ENCODE measurements around the gene AIG1. TPM values are rescaled to one million over a fixed set of nuclear protein-coding genes. Genes with fewer than 3 reads are reported as not detected.
"Not testable (repeated sequence)": the region's sequence is repeated elsewhere in the genome, so short reads cannot be mapped to it uniquely, and the experiment has no call there.

AIG1 gene
- total RNA-seq, 1 donor from 2014 or later, result 35.2 TPM

GRCh38 chr6:143301188-143301587, 240.5 kb downstream of the AIG1 start:
- no peaks in the 10 kb centered on the region for H3K4me1 Mint-ChIP-seq (ENCODE audit: low read depth, unreplicated experiment)
- no peak overlapping the region for H3K4me3 Mint-ChIP-seq (ENCODE audit: unreplicated experiment)
- TF ChIP-seq EZH2 (IDR thresholded peaks at IDR 0.05; ENCODE audit: insufficient read depth, low read length), result no peak
- TF ChIP-seq, protein P1, sequence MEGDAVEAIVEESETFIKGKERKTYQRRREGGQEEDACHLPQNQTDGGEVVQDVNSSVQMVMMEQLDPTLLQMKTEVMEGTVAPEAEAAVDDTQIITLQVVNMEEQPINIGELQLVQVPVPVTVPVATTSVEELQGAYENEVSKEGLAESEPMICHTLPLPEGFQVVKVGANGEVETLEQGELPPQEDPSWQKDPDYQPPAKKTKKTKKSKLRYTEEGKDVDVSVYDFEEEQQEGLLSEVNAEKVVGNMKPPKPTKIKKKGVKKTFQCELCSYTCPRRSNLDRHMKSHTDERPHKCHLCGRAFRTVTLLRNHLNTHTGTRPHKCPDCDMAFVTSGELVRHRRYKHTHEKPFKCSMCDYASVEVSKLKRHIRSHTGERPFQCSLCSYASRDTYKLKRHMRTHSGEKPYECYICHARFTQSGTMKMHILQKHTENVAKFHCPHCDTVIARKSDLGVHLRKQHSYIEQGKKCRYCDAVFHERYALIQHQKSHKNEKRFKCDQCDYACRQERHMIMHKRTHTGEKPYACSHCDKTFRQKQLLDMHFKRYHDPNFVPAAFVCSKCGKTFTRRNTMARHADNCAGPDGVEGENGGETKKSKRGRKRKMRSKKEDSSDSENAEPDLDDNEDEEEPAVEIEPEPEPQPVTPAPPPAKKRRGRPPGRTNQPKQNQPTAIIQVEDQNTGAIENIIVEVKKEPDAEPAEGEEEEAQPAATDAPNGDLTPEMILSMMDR (IDR thresholded peaks at IDR 0.05; ENCODE audit: insufficient read depth, low read depth, low read length), result no peak

GRCh38 chr6:143307760-143308159, 247.1 kb downstream of the AIG1 start:
- DNase-seq (ENCODE audit: low read depth); H3K27ac ChIP-seq (ENCODE audit: low read depth, low read length); H3K4me1 ChIP-seq (ENCODE audit: insufficient read depth, low read length); H3K4me3 Mint-ChIP-seq (ENCODE audit: unreplicated experiment); H3K27me3 ChIP-seq (ENCODE audit: insufficient read depth, low read length); H3K4me1 Mint-ChIP-seq (ENCODE audit: low read depth, unreplicated experiment); H2AFZ ChIP-seq (ENCODE audit: low read depth, low read length); H3K27me3 Mint-ChIP-seq (ENCODE audit: low read depth, unreplicated experiment); H3K4me3 ChIP-seq (ENCODE audit: insufficient read depth, low read depth, low read length); H4K20me1 ChIP-seq (ENCODE audit: insufficient read depth, low read length); H3K9me3 ChIP-seq (ENCODE audit: insufficient read depth, low read depth, low read length); H3K79me2 ChIP-seq (ENCODE audit: insufficient read depth, low read length); H3K4me2 ChIP-seq (ENCODE audit: low read length); H3K9ac ChIP-seq (ENCODE audit: low read length); H3K36me3 ChIP-seq (ENCODE audit: insufficient read depth, low read length); H3K9me3 Mint-ChIP-seq (ENCODE audit: unreplicated experiment); H3K36me3 Mint-ChIP-seq (ENCODE audit: low read depth, unreplicated experiment); FAIRE-seq; H3K27ac Mint-ChIP-seq (ENCODE audit: unreplicated experiment): not testable (repeated sequence)

More at GRCh38 chr6:143301188-143301587, 240.5 kb downstream of the AIG1 start:
- H3K36me3 Mint-ChIP-seq (ENCODE audit: low read depth, unreplicated experiment), result peaks cover 4% of the 10 kb centered on the region
- no peak overlapping the region for H3K27ac Mint-ChIP-seq (ENCODE audit: unreplicated experiment)
- FAIRE-seq (no peak), DNase-seq (ENCODE audit: low read depth) (no peak)
- H3K36me3 ChIP-seq (ENCODE audit: insufficient read depth, low read length), result no peaks in the 10 kb centered on the region
- H3K27me3 ChIP-seq (ENCODE audit: insufficient read depth, low read length), result no peaks in the 10 kb centered on the region
- H3K9ac ChIP-seq (ENCODE audit: low read length), result no peak overlapping the region
- no peak overlapping the region for H3K27ac ChIP-seq (ENCODE audit: low read depth, low read length)
- no peak overlapping the region for H2AFZ ChIP-seq (ENCODE audit: low read depth, low read length)
- H3K4me3 ChIP-seq (ENCODE audit: insufficient read depth, low read depth, low read length), result no peak overlapping the region
- no peaks in the 10 kb centered on the region for H4K20me1 ChIP-seq (ENCODE audit: insufficient read depth, low read length)
- no peaks in the 10 kb centered on the region for H3K79me2 ChIP-seq (ENCODE audit: insufficient read depth, low read length)
- H3K4me1 ChIP-seq (ENCODE audit: insufficient read depth, low read length), result no peaks in the 10 kb centered on the region
- H3K9me3 Mint-ChIP-seq (ENCODE audit: unreplicated experiment), result no peaks in the 10 kb centered on the region
- no peaks in the 10 kb centered on the region for H3K27me3 Mint-ChIP-seq (ENCODE audit: low read depth, unreplicated experiment)
- H3K9me3 ChIP-seq (ENCODE audit: insufficient read depth, low read depth, low read length), result no peaks in the 10 kb centered on the region
- H3K4me2 ChIP-seq (ENCODE audit: low read length), result no peak overlapping the region

- H3K4me1 Mint-ChIP-seq (ENCODE audit: low read depth, unreplicated experiment), result no peaks in the 10 kb centered on the region
- no peak overlapping the region for H3K27ac Mint-ChIP-seq (ENCODE audit: unreplicated experiment)
- Histone ChIP-seq H2AFZ (ENCODE audit: low read depth, low read length) (no peak overlapping the region), H3K27me3 (ENCODE audit: insufficient read depth, low read length) (no peaks in the 10 kb centered on the region), H3K79me2 (ENCODE audit: insufficient read depth, low read length) (no peaks in the 10 kb centered on the region), H3K27ac (ENCODE audit: low read depth, low read length) (no peak overlapping the region), H3K4me1 (ENCODE audit: insufficient read depth, low read length) (no peaks in the 10 kb centered on the region), H3K9ac (ENCODE audit: low read length) (no peak overlapping the region), H3K9me3 (ENCODE audit: insufficient read depth, low read depth, low read length) (peaks cover 2% of the 10 kb centered on the region), H3K36me3 (ENCODE audit: insufficient read depth, low read length) (no peaks in the 10 kb centered on the region), H3K4me2 (ENCODE audit: low read length) (no peak overlapping the region), H4K20me1 (ENCODE audit: insufficient read depth, low read length) (no peaks in the 10 kb centered on the region), H3K4me3 (ENCODE audit: insufficient read depth, low read depth, low read length) (no peak overlapping the region)
- DNase-seq (ENCODE audit: low read depth) (no peak), FAIRE-seq (peak; percentile 70)
- H3K4me3 Mint-ChIP-seq (ENCODE audit: unreplicated experiment), result no peak overlapping the region
- TF ChIP-seq EZH2 (IDR thresholded peaks at IDR 0.05; ENCODE audit: insufficient read depth, low read length), result no peak
- TF ChIP-seq, protein P1 (IDR thresholded peaks at IDR 0.05; ENCODE audit: insufficient read depth, low read depth, low read length), result no peak
- peaks cover 11% of the 10 kb centered on the region for H3K9me3 Mint-ChIP-seq (ENCODE audit: unreplicated experiment)
- no peaks in the 10 kb centered on the region for H3K27me3 Mint-ChIP-seq (ENCODE audit: low read depth, unreplicated experiment)
- H3K36me3 Mint-ChIP-seq (ENCODE audit: low read depth, unreplicated experiment), result peaks cover 7% of the 10 kb centered on the region
Measured at GRCh38 chr6:143313163-143313562, 252.5 kb downstream of the AIG1 start.
